ENCODE data around the gene STOX2.

DNA sequence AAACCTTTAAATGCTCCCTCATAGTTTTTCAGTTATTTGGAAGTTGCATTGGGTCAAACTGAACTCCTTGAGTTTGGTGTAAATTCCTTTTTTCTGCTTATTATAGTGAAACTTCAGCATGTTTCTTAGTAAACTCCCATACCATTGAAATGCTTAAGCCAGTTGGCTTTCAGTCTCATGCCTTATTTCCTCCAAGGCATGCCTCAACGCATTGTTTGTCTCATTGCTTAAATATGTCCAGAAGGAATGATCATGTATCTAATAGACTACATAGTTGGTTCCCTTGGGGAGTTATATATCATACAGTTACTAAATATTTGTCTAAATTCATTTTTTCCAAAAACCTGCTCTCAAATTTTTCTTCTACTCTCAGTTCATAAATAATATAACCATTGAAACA, 114.0 kb downstream of the STOX2 start:
- TF ChIP-seq, protein P1, sequence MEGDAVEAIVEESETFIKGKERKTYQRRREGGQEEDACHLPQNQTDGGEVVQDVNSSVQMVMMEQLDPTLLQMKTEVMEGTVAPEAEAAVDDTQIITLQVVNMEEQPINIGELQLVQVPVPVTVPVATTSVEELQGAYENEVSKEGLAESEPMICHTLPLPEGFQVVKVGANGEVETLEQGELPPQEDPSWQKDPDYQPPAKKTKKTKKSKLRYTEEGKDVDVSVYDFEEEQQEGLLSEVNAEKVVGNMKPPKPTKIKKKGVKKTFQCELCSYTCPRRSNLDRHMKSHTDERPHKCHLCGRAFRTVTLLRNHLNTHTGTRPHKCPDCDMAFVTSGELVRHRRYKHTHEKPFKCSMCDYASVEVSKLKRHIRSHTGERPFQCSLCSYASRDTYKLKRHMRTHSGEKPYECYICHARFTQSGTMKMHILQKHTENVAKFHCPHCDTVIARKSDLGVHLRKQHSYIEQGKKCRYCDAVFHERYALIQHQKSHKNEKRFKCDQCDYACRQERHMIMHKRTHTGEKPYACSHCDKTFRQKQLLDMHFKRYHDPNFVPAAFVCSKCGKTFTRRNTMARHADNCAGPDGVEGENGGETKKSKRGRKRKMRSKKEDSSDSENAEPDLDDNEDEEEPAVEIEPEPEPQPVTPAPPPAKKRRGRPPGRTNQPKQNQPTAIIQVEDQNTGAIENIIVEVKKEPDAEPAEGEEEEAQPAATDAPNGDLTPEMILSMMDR (IDR thresholded peaks at IDR 0.05; ENCODE audit: low read depth, low read length), result no peak
- TF ChIP-seq EZH2phosphoT487 (IDR thresholded peaks at IDR 0.05; ENCODE audit: low read depth), result no peak

Data from OCI-LY3 (cell line).